HG03060 (cell line): ENCODE measurements around the gene HSD17B11.
A peak's percentile ranks its signal among the peaks of the same experiment; 100 is the strongest.
"Not testable (repeated sequence)": the region's sequence is repeated elsewhere in the genome, so short reads cannot be mapped to it uniquely, and the experiment has no call there.

ENCODE experiments used
- ATAC-seq: cut with Tn5 transposase; IDR thresholded peaks from one replicate; pipeline ENCODE4 v1.9.1; 2021; ENCODE audit warnings: low read depth, moderate number of reproducible peaks; ENCODE audit not compliant: unreplicated experiment

HSD17B11 gene

GRCh38 chr4:87363552-87363951, 27.4 kb downstream of the HSD17B11 start:
- ATAC-seq: no peak

GRCh38 chr4:87360338-87360935, 30.6 kb downstream of the HSD17B11 start:
- ATAC-seq: no peak

GRCh38 chr4:87359258-87359657, 31.7 kb downstream of the HSD17B11 start:
- ATAC-seq: no peak

- ATAC-seq: no peak
Observed at GRCh38 chr4:87356832-87357526, 34.0 kb downstream of the HSD17B11 start.

GRCh38 chr4:87354168-87355102, 36.6 kb downstream of the HSD17B11 start:
- ATAC-seq: no peak

GRCh38 chr4:87353592-87353991, 37.4 kb downstream of the HSD17B11 start:
- ATAC-seq: peak; percentile 78

GRCh38 chr4:87345139-87345538, 45.8 kb downstream of the HSD17B11 start:
- ATAC-seq: no peak

- ATAC-seq: no peak
Observed at GRCh38 chr4:87342872-87343271, 48.1 kb downstream of the HSD17B11 start.

- ATAC-seq: not testable (repeated sequence)
Observed at GRCh38 chr4:87341954-87342635, 48.9 kb downstream of the HSD17B11 start.

GRCh38 chr4:87339440-87339839, 51.5 kb downstream of the HSD17B11 start:
- no peak for ATAC-seq

- no peak for ATAC-seq
Observed at GRCh38 chr4:87337361-87337760, 53.6 kb downstream of the HSD17B11 start.

GRCh38 chr4:87333267-87333666, 57.7 kb downstream of the HSD17B11 start:
- no peak for ATAC-seq

GRCh38 chr4:87330761-87331160, 60.2 kb downstream of the HSD17B11 start:
- ATAC-seq: no peak

GRCh38 chr4:87327136-87327535, 63.9 kb downstream of the HSD17B11 start:
- ATAC-seq: no peak

- no peak for ATAC-seq
Observed at GRCh38 chr4:87326460-87326859, 64.5 kb downstream of the HSD17B11 start.

GRCh38 chr4:87322754-87323153, 68.2 kb downstream of the HSD17B11 start, which contains the start of gene HSD17B13:
TSS of gene HSD17B13 (minus strand) at chr4:87322882. CDS start at chr4:87322841, 41 bp downstream.
- ATAC-seq: no peak

- no peak for ATAC-seq
Observed at GRCh38 chr4:87321888-87322287, 69.1 kb downstream of the HSD17B11 start.

- no peak for ATAC-seq
Observed at GRCh38 chr4:87317527-87317926, 73.5 kb downstream of the HSD17B11 start.

- ATAC-seq: no peak
Observed at GRCh38 chr4:87316961-87317360, 74.0 kb downstream of the HSD17B11 start.

- not testable (repeated sequence) for ATAC-seq
Observed at GRCh38 chr4:87315000-87315399, 76.0 kb downstream of the HSD17B11 start.

- ATAC-seq: no peak
Observed at GRCh38 chr4:87313756-87314155, 77.2 kb downstream of the HSD17B11 start.
